ENCODE results near the gene CLEC16A.
"Not testable (repeated sequence)": the region's sequence is repeated elsewhere in the genome, so short reads cannot be mapped to it uniquely, and the experiment has no call there.

The CLEC16A gene

DNA sequence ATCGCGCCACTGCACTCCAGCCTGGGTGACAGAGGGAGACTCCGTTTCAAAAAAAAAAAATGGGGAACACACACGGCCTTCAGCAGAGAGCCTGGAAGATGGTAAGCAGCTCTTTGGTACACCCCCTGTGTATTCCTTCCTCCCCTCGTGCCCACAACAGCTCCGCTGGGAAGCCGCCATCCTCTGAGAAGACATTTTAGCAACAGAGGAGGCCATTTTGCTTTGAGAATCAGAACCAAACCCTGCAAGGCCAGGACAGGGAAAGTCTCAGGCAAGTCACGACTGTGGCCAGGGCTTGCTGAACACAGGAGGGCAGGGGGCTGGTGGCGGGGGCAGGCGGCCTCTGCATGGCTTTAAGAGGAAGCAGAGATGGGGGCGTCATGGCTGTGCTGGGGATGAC is 265.9 kb downstream of the CLEC16A start:
- no peak for DNase-seq

GRCh38 chr16:11211061-11211976 is 267.0 kb downstream of the CLEC16A start:
- DNase-seq: no peak

GRCh38 chr16:11211977-11212797 is 267.8 kb downstream of the CLEC16A start:
- no peak for DNase-seq

GRCh38 chr16:11212798-11213196 is 268.4 kb downstream of the CLEC16A start:
- no peak for DNase-seq

- no peak for DNase-seq
Measured at GRCh38 chr16:11213373-11213772, 269.0 kb downstream of the CLEC16A start.

DNA sequence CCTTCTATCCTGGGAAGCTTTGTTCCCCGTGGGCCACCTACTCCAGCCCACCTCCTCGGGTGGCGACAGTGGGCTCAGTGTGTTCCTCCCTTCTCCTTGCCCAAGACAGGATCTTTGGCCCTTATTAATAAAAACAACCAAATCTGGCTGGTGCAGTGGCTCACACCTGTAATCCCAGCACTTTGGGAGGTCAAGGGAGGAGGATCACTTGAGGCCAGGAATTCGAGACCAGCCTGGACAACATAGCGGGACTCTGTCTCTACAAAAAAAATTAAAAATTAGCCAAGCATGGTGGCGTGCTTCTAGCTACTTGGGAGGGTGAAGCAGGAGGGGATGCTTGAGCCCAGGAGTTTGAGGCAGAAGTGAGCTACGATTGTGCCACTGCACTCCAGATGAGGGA is 269.4 kb downstream of the CLEC16A start:
- no peak for DNase-seq

- no peak for DNase-seq
Measured at GRCh38 chr16:11215935-11216556, 271.7 kb downstream of the CLEC16A start.

- no peak for DNase-seq
Measured at GRCh38 chr16:11217651-11218603, 273.6 kb downstream of the CLEC16A start.

DNA sequence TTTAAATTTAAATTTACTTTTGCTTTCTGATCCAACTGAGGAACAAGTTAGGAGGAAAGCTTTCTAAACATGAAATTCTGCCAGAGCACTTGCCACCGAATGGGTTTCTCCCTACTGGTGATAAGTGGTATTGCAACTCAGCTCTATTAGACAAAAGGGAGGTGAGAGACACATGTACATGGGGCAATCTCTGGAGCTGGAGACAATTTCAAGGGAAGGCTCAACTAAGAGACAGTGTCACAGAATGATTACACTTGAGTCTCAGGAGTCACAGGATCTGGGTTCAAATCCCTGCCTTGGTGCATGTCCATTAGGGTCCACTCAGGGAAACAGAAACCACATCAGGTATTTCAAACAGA is 274.2 kb downstream of the CLEC16A start:
- DNase-seq: no peak

DNA sequence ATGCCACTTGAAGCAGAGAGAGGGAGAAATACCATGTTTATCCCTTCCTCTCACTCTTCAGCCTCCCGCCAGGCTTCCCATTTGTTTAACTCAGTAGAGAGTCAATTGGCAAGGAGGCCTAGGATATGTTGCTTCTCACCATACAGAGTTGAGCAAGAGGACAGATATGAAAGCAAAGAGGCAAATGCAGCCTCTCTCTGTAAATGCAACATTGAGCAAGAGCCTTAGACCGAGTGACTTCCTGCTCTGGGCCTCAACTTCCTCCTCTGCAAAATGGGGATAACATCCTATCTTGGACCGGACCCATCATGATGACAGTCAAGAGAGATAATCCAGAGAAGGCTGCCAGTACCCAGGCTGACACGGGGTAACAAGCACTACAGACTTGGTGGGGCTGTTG is 274.8 kb downstream of the CLEC16A start:
- no peak for DNase-seq

DNA sequence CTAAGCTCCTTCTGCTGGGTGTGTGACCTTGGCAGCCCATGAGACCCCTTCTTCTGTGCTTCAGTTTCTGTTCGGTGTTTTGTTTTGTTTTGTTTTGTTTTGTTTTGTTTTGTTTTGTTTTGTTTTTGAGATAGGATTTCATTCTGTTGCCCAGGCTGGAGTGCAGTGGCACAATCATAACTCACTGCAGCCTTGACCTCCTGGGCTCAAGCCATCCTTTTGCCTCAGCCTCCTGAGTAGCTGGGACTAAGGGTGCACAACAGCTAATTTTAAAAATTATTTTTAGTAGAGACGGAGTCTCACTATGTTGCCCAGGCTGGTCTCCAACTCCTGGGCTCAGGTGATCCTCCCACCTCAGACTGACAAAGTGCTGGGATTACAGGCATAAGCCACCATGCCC is 276.1 kb downstream of the CLEC16A start:
- DNase-seq: not testable (repeated sequence)

DNA sequence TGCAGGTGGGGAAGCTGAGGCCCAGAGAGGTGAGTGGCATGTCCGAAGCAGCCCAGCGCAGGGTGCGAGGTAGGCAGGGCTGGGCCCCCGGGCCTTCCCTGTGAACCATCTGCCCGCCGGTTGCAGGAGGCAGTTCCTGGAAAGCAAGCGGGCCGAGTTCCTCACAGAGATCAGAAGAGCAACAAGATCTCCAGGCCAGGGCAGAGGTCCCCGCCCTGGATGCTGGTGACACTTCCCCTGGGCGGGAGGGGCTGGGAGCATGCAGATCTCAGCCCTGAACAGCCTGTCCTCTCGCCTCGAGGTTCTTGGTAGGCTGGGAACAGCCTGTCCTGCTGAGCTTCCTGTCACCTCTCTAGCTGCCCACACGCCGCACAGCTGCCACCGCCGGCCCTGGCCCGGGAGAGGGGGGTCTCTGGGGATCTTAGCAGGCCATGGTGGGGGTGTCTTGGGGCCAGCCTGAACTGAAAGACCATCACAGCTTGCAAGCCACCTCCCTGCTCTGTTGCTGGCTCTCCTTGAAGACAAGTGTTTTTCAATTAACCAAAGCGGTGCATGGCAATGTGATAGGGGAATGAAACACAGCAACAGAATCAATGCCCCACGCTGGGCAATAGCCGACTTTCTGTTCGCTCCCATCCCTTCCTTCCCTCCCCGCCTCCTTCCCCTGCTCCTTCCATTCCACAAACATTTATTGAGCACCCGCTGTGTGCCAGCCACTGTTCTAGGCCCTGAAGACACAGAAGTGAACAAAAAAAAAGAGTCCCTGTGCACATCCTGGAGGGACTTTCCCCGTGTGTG is 279.9 kb downstream of the CLEC16A start:
- DNase-seq: peak; percentile 81

DNA sequence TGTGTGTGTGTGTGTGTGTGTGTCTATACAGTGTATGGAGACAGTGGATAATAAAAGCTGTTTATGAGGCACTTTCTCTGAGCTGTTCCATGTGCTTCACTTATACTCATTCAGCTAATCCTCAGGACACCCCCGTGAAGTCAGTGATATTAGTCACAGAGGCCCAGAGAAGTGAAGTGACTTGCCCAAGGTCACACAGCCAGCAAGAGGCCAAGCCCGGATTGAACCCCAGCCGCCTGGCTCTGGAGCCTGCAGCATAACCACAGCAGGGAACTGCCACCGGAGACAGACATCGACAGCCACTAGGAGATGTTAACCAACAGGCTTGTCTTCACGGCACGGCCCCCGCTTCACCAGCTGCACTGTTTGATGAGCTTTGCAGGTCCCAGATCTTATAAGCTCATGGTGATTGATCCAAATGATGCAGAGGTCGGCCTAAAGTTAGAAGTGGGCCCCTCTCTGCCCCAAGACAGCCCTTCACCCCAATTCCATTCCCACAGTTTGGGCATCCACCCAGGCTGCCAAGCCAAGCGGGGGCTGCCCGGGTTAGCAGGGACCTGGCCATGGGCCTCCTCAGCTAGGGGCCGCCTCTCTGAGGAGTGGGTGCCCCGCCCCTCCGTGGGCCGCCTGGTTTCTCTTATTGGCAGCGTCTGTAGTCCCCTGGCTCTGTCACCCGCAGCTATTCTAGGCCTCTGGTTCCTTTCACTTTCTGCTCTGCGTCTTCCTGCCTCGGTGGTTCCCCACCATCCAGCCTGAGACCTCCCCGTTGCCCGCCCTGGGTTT is 280.7 kb downstream of the CLEC16A start:
- peak; percentile 91 for DNase-seq

GRCh38 chr16:11225677-11226549 is 281.5 kb downstream of the CLEC16A start:
- peak; percentile 58 for DNase-seq

DNA sequence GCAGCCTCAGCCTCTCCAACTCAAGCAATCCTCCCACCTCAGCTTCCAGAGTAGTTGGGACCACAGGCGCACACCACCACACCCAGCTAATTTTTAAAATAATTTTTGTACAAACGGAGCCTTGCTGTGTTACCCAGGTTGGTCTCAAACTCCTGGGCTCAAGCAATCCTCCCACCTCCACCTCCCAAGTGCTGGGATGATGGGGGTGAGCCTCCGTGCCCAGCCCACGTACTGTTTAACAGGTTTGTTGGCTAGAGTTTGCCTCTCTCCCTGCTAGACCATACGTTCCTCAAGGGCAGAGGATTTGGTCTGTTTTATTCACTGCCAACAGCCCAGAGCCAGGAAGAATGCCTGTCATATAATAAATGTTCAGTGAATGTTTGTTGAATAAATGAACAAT is 285.1 kb downstream of the CLEC16A start:
- no peak for DNase-seq

- no peak for DNase-seq
Measured at GRCh38 chr16:11229906-11230305, 285.5 kb downstream of the CLEC16A start.

GRCh38 chr16:11231367-11231970 is 287.1 kb downstream of the CLEC16A start:
- no peak for DNase-seq
